Smooth muscle cell (in vitro differentiated cells): ENCODE measurements around the gene GPR183. TPM values are rescaled to one million over a fixed set of nuclear protein-coding genes. Genes with fewer than 3 reads are reported as not detected.

Source experiments
- DNase-seq: peaks from one replicate; lab custom pipeline; 2025; ENCODE audit not compliant: unreplicated experiment; lab: John Stamatoyannopoulos, UW
- H2AFZ ChIP-seq: fragments of 200-600 bp; sonication (generic); 2 replicates; pipeline ENCODE4 v1.6.0; 2016; ENCODE audit warnings: antibody characterized with exemption, low read depth, mild to moderate bottlenecking
- H3F3A ChIP-seq: fragments of 200-600 bp; sonication (generic); 2 replicates; pipeline ENCODE4 v1.6.0; 2017; ENCODE audit warnings: antibody characterized with exemption, low read depth
- H3K27ac ChIP-seq: fragments of 200-600 bp; sonication (generic); 2 replicates; pipeline ENCODE4 v1.5.1; 2016; ENCODE audit warnings: low read depth, mild to moderate bottlenecking
- H3K27me3 ChIP-seq: fragments of 200-600 bp; sonication (generic); 2 replicates; pipeline ENCODE4 v1.6.1; 2016; ENCODE audit warnings: low read depth, mild to moderate bottlenecking
- H3K36me3 ChIP-seq: fragments of 200-600 bp; sonication (generic); 2 replicates; pipeline ENCODE4 v1.5.1; 2016; ENCODE audit warnings: low read depth
- H3K4me1 ChIP-seq: fragments of 200-600 bp; sonication (generic); 2 replicates; pipeline ENCODE4 v1.5.1; 2016; ENCODE audit warnings: low read depth
- H3K4me2 ChIP-seq: fragments of 200-600 bp; sonication (generic); 2 replicates; pipeline ENCODE4 v1.6.0; 2016; ENCODE audit warnings: mild to moderate bottlenecking
- H3K4me3 ChIP-seq: fragments of 200-600 bp; sonication (generic); 2 replicates; pipeline ENCODE4 v1.5.1; 2016; ENCODE audit warnings: mild to moderate bottlenecking
- H3K79me2 ChIP-seq: fragments of 200-600 bp; sonication (generic); 2 replicates; pipeline ENCODE4 v1.6.0; 2016; ENCODE audit warnings: low read depth, mild to moderate bottlenecking
- H3K9ac ChIP-seq: fragments of 200-600 bp; sonication (generic); 2 replicates; pipeline ENCODE4 v1.6.0; 2016; ENCODE audit warnings: low read depth
- H3K9me3 ChIP-seq: fragments of 200-600 bp; sonication (generic); replicated peaks from 2 replicates; pipeline ENCODE4 v1.5.1; 2016; ENCODE audit warnings: low read depth
- H4K20me1 ChIP-seq: fragments of 200-600 bp; sonication (generic); 2 replicates; pipeline ENCODE4 v1.6.0; 2016; ENCODE audit warnings: low read depth
- WGBS: methylation state at CpG from one replicate; pipeline ENCODE4 v1.1.7; 2016; ENCODE audit warnings: low lambda C conversion rate; 5-methylcytosine and 5-hydroxymethylcytosine counted together
- polyA plus RNA-seq: library from polyadenylated mRNA; unstranded; fragments of >200 nt; fragmentation: Nextera tagmentation; extraction: Ambion mirVana; gene quantifications from 2 replicates; pipeline ENCODE4 v1.2.1, GENCODE V29; 2016
- total RNA-seq: library from RNA; depleted of rRNA; stranded (reverse); fragments of >200 nt; gene quantifications from 2 replicates; pipeline ENCODE4 v1.2.3, GENCODE V29; 2014
- TF ChIP-seq, protein P1 (sequence below): fragments of 200-600 bp; sonication (generic); IDR thresholded peaks from 2 replicates; pipeline ENCODE4 v1.5.1; 2017; ENCODE audit warnings: borderline replicate concordance, mild to moderate bottlenecking, antibody characterized with exemption; ENCODE audit not compliant: insufficient read depth, poor library complexity, severe bottlenecking

Gene GPR183, protein sequence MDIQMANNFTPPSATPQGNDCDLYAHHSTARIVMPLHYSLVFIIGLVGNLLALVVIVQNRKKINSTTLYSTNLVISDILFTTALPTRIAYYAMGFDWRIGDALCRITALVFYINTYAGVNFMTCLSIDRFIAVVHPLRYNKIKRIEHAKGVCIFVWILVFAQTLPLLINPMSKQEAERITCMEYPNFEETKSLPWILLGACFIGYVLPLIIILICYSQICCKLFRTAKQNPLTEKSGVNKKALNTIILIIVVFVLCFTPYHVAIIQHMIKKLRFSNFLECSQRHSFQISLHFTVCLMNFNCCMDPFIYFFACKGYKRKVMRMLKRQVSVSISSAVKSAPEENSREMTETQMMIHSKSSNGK
- 33.0 and 46.4 TPM in 2 replicates for total RNA-seq
- 26.8 and 32.4 TPM in 2 replicates for polyA plus RNA-seq

GRCh38 chr13:99307247-99307646 is at the start of gene GPR183:
Gene GPR183 (minus strand): TSS chr13:99307399. CDS start chr13:99296145, 11,254 bp downstream.
- peaks cover 39% of the 10 kb centered on the region for H3K79me2 ChIP-seq
- H3K36me3 ChIP-seq: no peaks in the 10 kb centered on the region
- peak within 1 kb of the TSS; percentile 75 for H3K4me2 ChIP-seq
- H4K20me1 ChIP-seq: peaks cover 6% of the 10 kb centered on the region
- H3K4me3 ChIP-seq: peak within 1 kb of the TSS; percentile 41
- under 1% methylated on average over 4 of the region's 4 CpGs for WGBS
- no peak within 1 kb of the TSS for H2AFZ ChIP-seq
- H3K9me3 ChIP-seq: no peaks in the 10 kb centered on the region
- H3K27me3 ChIP-seq: no peaks in the 10 kb centered on the region
- peaks cover 25% of the 10 kb centered on the region for H3F3A ChIP-seq
- peak within 1 kb of the TSS; percentile 97 for H3K27ac ChIP-seq
- H3K4me1 ChIP-seq: peaks cover 33% of the 10 kb centered on the region
- DNase-seq: no peak
- TF ChIP-seq, protein P1, sequence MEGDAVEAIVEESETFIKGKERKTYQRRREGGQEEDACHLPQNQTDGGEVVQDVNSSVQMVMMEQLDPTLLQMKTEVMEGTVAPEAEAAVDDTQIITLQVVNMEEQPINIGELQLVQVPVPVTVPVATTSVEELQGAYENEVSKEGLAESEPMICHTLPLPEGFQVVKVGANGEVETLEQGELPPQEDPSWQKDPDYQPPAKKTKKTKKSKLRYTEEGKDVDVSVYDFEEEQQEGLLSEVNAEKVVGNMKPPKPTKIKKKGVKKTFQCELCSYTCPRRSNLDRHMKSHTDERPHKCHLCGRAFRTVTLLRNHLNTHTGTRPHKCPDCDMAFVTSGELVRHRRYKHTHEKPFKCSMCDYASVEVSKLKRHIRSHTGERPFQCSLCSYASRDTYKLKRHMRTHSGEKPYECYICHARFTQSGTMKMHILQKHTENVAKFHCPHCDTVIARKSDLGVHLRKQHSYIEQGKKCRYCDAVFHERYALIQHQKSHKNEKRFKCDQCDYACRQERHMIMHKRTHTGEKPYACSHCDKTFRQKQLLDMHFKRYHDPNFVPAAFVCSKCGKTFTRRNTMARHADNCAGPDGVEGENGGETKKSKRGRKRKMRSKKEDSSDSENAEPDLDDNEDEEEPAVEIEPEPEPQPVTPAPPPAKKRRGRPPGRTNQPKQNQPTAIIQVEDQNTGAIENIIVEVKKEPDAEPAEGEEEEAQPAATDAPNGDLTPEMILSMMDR: no peak
- H3K9ac ChIP-seq: peak within 1 kb of the TSS; percentile 86

DNA sequence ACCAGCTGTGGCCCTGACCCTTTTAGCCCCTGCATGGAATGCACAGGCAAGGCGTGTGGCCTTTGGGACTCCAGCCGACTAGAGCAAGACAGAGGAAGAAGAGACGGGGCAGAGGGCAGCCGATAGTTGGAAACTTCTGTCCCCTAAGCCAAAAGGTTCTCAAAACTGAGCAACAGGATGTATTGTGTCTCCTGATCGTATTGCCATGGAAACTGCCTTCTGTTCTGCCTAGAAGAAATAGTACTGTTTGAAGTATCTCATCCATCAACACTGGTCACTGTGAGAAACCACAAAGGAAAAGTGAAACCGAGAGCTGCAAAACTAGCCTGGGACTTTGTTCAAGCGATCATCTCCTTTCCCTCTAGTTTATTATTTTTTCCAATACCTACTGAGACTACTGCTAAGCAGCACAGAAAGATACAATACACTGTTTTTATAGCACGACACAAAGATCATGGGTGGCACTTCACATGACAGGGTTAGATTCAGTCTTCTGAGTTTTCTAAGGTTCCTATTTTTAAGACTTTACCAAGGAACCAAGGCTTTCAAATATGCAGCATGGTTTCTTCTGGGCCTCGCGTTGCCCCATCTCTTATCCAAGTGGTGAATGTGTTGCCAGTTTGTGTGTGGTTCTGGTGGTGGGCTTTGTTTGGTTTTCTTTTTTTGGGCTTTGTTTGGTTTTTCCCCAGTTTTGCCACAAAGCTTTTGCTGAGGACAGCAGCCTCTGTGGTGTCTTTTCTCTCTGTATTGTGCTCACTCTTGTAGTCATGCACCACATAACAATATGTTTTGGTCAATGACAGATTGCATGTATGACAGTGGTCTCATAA is 49.3 kb upstream of the GPR183 start:
- peak overlapping the region; percentile 91 for H3K27ac ChIP-seq
- H2AFZ ChIP-seq: no peak overlapping the region
- 60% methylated on average over 10 of the region's 10 CpGs for WGBS
- H3K79me2 ChIP-seq: no peaks in the 10 kb centered on the region
- H3K4me1 ChIP-seq: peaks cover 5% of the 10 kb centered on the region
- no peaks in the 10 kb centered on the region for H3K27me3 ChIP-seq
- TF ChIP-seq, protein P1: no peak
- no peak for DNase-seq
- H3K36me3 ChIP-seq: no peaks in the 10 kb centered on the region
- peak overlapping the region; percentile 42 for H3K9ac ChIP-seq
- peak overlapping the region; percentile 70 for H3K4me2 ChIP-seq
- H3F3A ChIP-seq: peaks cover 14% of the 10 kb centered on the region
- no peaks in the 10 kb centered on the region for H3K9me3 ChIP-seq
- no peak overlapping the region for H3K4me3 ChIP-seq
- H4K20me1 ChIP-seq: peaks cover 6% of the 10 kb centered on the region

GRCh38 chr13:99356012-99356261 is 48.7 kb upstream of the GPR183 start:
- 79% methylated on average over 1 of the region's 1 CpG for WGBS
- Histone ChIP-seq H3K4me3 (no peak overlapping the region), H3K4me2 (peak overlapping the region; percentile 70), H3K9ac (peak overlapping the region; percentile 42), H3K27me3 (no peaks in the 10 kb centered on the region), H4K20me1 (peaks cover 6% of the 10 kb centered on the region), H3K79me2 (no peaks in the 10 kb centered on the region), H3K4me1 (peaks cover 5% of the 10 kb centered on the region), H2AFZ (no peak overlapping the region), H3K36me3 (no peaks in the 10 kb centered on the region), H3F3A (peaks cover 14% of the 10 kb centered on the region), H3K9me3 (no peaks in the 10 kb centered on the region), H3K27ac (peak overlapping the region; percentile 91)
- DNase-seq: no peak
- TF ChIP-seq, protein P1: no peak
